Mammary epithelial cell (primary cell): ENCODE data around the gene MLLT10.

Experiments used
- EZH2 ChIP-seq: IDR thresholded peaks from 2 replicates; pipeline ENCODE4 v1.6.1; 2012; ENCODE audit warnings: low read length, inconsistent platforms, borderline replicate concordance
- TF ChIP-seq, protein P1 (sequence below), 2 donors: IDR thresholded peaks in 1 of 2; conservative IDR thresholded peaks in 1 of 2; 2 replicates each; pipeline ENCODE4 v1.5.1; 2011 to 2012; ENCODE audit warnings: inconsistent platforms in 2 of 2, low read length in 2 of 2, mild to moderate bottlenecking in 2 of 2, control low read depth in 1 of 2, low read depth in 1 of 2; ENCODE audit not compliant: insufficient read depth in 1 of 2; ENCODE audit errors: extremely low read depth in 1 of 2

- TF ChIP-seq, protein P1, sequence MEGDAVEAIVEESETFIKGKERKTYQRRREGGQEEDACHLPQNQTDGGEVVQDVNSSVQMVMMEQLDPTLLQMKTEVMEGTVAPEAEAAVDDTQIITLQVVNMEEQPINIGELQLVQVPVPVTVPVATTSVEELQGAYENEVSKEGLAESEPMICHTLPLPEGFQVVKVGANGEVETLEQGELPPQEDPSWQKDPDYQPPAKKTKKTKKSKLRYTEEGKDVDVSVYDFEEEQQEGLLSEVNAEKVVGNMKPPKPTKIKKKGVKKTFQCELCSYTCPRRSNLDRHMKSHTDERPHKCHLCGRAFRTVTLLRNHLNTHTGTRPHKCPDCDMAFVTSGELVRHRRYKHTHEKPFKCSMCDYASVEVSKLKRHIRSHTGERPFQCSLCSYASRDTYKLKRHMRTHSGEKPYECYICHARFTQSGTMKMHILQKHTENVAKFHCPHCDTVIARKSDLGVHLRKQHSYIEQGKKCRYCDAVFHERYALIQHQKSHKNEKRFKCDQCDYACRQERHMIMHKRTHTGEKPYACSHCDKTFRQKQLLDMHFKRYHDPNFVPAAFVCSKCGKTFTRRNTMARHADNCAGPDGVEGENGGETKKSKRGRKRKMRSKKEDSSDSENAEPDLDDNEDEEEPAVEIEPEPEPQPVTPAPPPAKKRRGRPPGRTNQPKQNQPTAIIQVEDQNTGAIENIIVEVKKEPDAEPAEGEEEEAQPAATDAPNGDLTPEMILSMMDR (conservative IDR thresholded peaks at IDR 0.05 in 1 of 2, IDR thresholded peaks at IDR 0.05 in 1 of 2; ENCODE audit: extremely low read depth in 1 of 2, insufficient read depth in 1 of 2, low read depth in 1 of 2, low read length in 2 of 2): no peak
- TF ChIP-seq EZH2: no peak
Measured at GRCh38 chr10:21740989-21741388, 207.0 kb downstream of the MLLT10 start.
